Activated T-cell treated with anti-CD3 and anti-CD28 coated beads, Interleukin-2, amount 50 U/mL, for 24 hours (primary cell): ENCODE measurements around the gene EFNB1.
A peak's percentile ranks its signal among the peaks of the same experiment; 100 is the strongest.

Experiments
- DNase-seq: peaks from one replicate; pipeline ENCODE4 v3.0.0-alpha.2; 2020
- H3K27ac Mint-ChIP-seq: 2 replicates; pipeline ENCODE4 v1.8.0; 2020; ENCODE audit warnings: mild to moderate bottlenecking, mixed read lengths
- H3K27me3 Mint-ChIP-seq: 2 replicates; pipeline ENCODE4 v1.8.0; 2020; ENCODE audit warnings: mixed read lengths
- H3K36me3 Mint-ChIP-seq: 2 replicates; pipeline ENCODE4 v1.8.0; 2020; ENCODE audit warnings: low read depth, mixed read lengths
- H3K4me1 Mint-ChIP-seq: 2 replicates; pipeline ENCODE4 v1.8.0; 2020; ENCODE audit warnings: low read depth, mixed read lengths
- H3K4me3 Mint-ChIP-seq: 2 replicates; pipeline ENCODE4 v1.8.0; 2020; ENCODE audit warnings: mild to moderate bottlenecking, moderate library complexity, mixed read lengths
- H3K9me3 Mint-ChIP-seq: 2 replicates; pipeline ENCODE4 v1.8.0; 2020; ENCODE audit warnings: mixed read lengths

EFNB1 gene

GRCh38 chrX:68832516-68833447, 4.0 kb downstream of the EFNB1 start:
- Mint-ChIP-seq H3K27me3 (peaks cover 15% of the 10 kb centered on the region), H3K4me3 (no peak overlapping the region), H3K9me3 (no peaks in the 10 kb centered on the region), H3K36me3 (no peaks in the 10 kb centered on the region), H3K27ac (no peak overlapping the region), H3K4me1 (peaks cover 19% of the 10 kb centered on the region)
- peak; percentile 19 for DNase-seq

GRCh38 chrX:68833448-68833805, 4.6 kb downstream of the EFNB1 start:
- DNase-seq, result peak; percentile 23
- no peak overlapping the region for H3K4me3 Mint-ChIP-seq
- H3K9me3 Mint-ChIP-seq, result no peaks in the 10 kb centered on the region
- no peaks in the 10 kb centered on the region for H3K36me3 Mint-ChIP-seq
- H3K27ac Mint-ChIP-seq, result no peak overlapping the region
- H3K27me3 Mint-ChIP-seq, result peaks cover 14% of the 10 kb centered on the region
- peaks cover 17% of the 10 kb centered on the region for H3K4me1 Mint-ChIP-seq

- Mint-ChIP-seq H3K27ac (no peak overlapping the region), H3K4me3 (no peak overlapping the region), H3K27me3 (peaks cover 14% of the 10 kb centered on the region), H3K4me1 (peaks cover 15% of the 10 kb centered on the region), H3K9me3 (no peaks in the 10 kb centered on the region), H3K36me3 (no peaks in the 10 kb centered on the region)
- DNase-seq, result no peak
Measured at GRCh38 chrX:68833855-68834331, 5.1 kb downstream of the EFNB1 start.

- no peak overlapping the region for H3K4me3 Mint-ChIP-seq
- no peaks in the 10 kb centered on the region for H3K9me3 Mint-ChIP-seq
- no peaks in the 10 kb centered on the region for H3K36me3 Mint-ChIP-seq
- H3K4me1 Mint-ChIP-seq, result peaks cover 15% of the 10 kb centered on the region
- peaks cover 14% of the 10 kb centered on the region for H3K27me3 Mint-ChIP-seq
- peak; percentile 19 for DNase-seq
- no peak overlapping the region for H3K27ac Mint-ChIP-seq
Measured at GRCh38 chrX:68834371-68835103, 5.7 kb downstream of the EFNB1 start.

GRCh38 chrX:68835104-68835442, 6.3 kb downstream of the EFNB1 start:
- no peak overlapping the region for H3K4me3 Mint-ChIP-seq
- no peak for DNase-seq
- H3K27ac Mint-ChIP-seq, result no peak overlapping the region
- H3K4me1 Mint-ChIP-seq, result peaks cover 15% of the 10 kb centered on the region
- no peaks in the 10 kb centered on the region for H3K9me3 Mint-ChIP-seq
- peaks cover 4% of the 10 kb centered on the region for H3K36me3 Mint-ChIP-seq
- peaks cover 14% of the 10 kb centered on the region for H3K27me3 Mint-ChIP-seq

- Mint-ChIP-seq H3K36me3 (peaks cover 8% of the 10 kb centered on the region), H3K27ac (no peak overlapping the region), H3K27me3 (peaks cover 14% of the 10 kb centered on the region), H3K4me3 (no peak overlapping the region), H3K4me1 (peaks cover 15% of the 10 kb centered on the region), H3K9me3 (no peaks in the 10 kb centered on the region)
- no peak for DNase-seq
Measured at GRCh38 chrX:68835468-68835867, 6.6 kb downstream of the EFNB1 start.

GRCh38 chrX:68837119-68837518, 8.3 kb downstream of the EFNB1 start:
- Mint-ChIP-seq H3K9me3 (no peaks in the 10 kb centered on the region), H3K4me1 (peaks cover 2% of the 10 kb centered on the region), H3K27ac (no peak overlapping the region), H3K36me3 (peaks cover 14% of the 10 kb centered on the region), H3K4me3 (no peak overlapping the region), H3K27me3 (peaks cover 4% of the 10 kb centered on the region)
- no peak for DNase-seq

- Mint-ChIP-seq H3K36me3 (peaks cover 14% of the 10 kb centered on the region), H3K4me1 (no peaks in the 10 kb centered on the region), H3K4me3 (no peak overlapping the region), H3K9me3 (no peaks in the 10 kb centered on the region), H3K27me3 (no peaks in the 10 kb centered on the region), H3K27ac (no peak overlapping the region)
- peak; percentile 18 for DNase-seq
Measured at GRCh38 chrX:68838571-68838910, 9.7 kb downstream of the EFNB1 start.

- Mint-ChIP-seq H3K4me3 (no peak overlapping the region), H3K36me3 (peaks cover 14% of the 10 kb centered on the region), H3K27ac (no peak overlapping the region), H3K4me1 (no peaks in the 10 kb centered on the region), H3K9me3 (no peaks in the 10 kb centered on the region), H3K27me3 (no peaks in the 10 kb centered on the region)
- DNase-seq, result no peak
Measured at GRCh38 chrX:68839771-68840170, 10.9 kb downstream of the EFNB1 start.

GRCh38 chrX:68840256-68840655, 11.4 kb downstream of the EFNB1 start:
- Mint-ChIP-seq H3K27me3 (no peaks in the 10 kb centered on the region), H3K4me3 (no peak overlapping the region), H3K36me3 (peaks cover 14% of the 10 kb centered on the region), H3K4me1 (no peaks in the 10 kb centered on the region), H3K9me3 (no peaks in the 10 kb centered on the region), H3K27ac (no peak overlapping the region)
- DNase-seq, result no peak

GRCh38 chrX:68841251-68842049, 12.6 kb downstream of the EFNB1 start:
- no peak overlapping the region for H3K27ac Mint-ChIP-seq
- no peak for DNase-seq
- peaks cover 14% of the 10 kb centered on the region for H3K36me3 Mint-ChIP-seq
- H3K9me3 Mint-ChIP-seq, result no peaks in the 10 kb centered on the region
- H3K27me3 Mint-ChIP-seq, result peaks cover under 1% of the 10 kb centered on the region
- no peaks in the 10 kb centered on the region for H3K4me1 Mint-ChIP-seq
- no peak overlapping the region for H3K4me3 Mint-ChIP-seq

GRCh38 chrX:68842351-68842750, 13.5 kb downstream of the EFNB1 start:
- peaks cover 6% of the 10 kb centered on the region for H3K27me3 Mint-ChIP-seq
- H3K4me1 Mint-ChIP-seq, result no peaks in the 10 kb centered on the region
- H3K4me3 Mint-ChIP-seq, result no peak overlapping the region
- peaks cover 14% of the 10 kb centered on the region for H3K36me3 Mint-ChIP-seq
- H3K27ac Mint-ChIP-seq, result no peak overlapping the region
- no peak for DNase-seq
- no peaks in the 10 kb centered on the region for H3K9me3 Mint-ChIP-seq

- no peaks in the 10 kb centered on the region for H3K9me3 Mint-ChIP-seq
- no peak overlapping the region for H3K4me3 Mint-ChIP-seq
- H3K4me1 Mint-ChIP-seq, result no peaks in the 10 kb centered on the region
- peaks cover 6% of the 10 kb centered on the region for H3K27me3 Mint-ChIP-seq
- H3K36me3 Mint-ChIP-seq, result peaks cover 14% of the 10 kb centered on the region
- H3K27ac Mint-ChIP-seq, result no peak overlapping the region
- DNase-seq, result no peak
Measured at GRCh38 chrX:68842781-68843581, 14.2 kb downstream of the EFNB1 start.

GRCh38 chrX:68843992-68844391, 15.2 kb downstream of the EFNB1 start:
- no peak overlapping the region for H3K4me3 Mint-ChIP-seq
- peaks cover 14% of the 10 kb centered on the region for H3K36me3 Mint-ChIP-seq
- H3K4me1 Mint-ChIP-seq, result no peaks in the 10 kb centered on the region
- DNase-seq, result no peak
- H3K9me3 Mint-ChIP-seq, result no peaks in the 10 kb centered on the region
- H3K27me3 Mint-ChIP-seq, result peaks cover 6% of the 10 kb centered on the region
- no peak overlapping the region for H3K27ac Mint-ChIP-seq
